Tibial artery (tissue), 4 donors: ENCODE data around the gene UBL4B.

Source experiments
- DNase-seq, 2 donors: peaks; one replicate each; pipeline ENCODE4 v3.0.0-alpha.2; 2019
- H3K27ac ChIP-seq, 2 donors: fragments of 200-600 bp; sonication (generic) in 1 of 2; 1 replicate in 1 of 2; 2 replicates in 1 of 2; pipeline ENCODE4 v1.5.1; 2018 to 2019; ENCODE audit warnings: mild to moderate bottlenecking in 1 of 2
- H3K27me3 ChIP-seq, 2 donors: fragments of 200-600 bp; sonication (generic) in 1 of 2; one replicate each; pipeline versions ENCODE4 v1.5.1 to v1.6.0; 2016 to 2019
- H3K36me3 ChIP-seq, 3 donors: fragments of 200-600 bp; sonication (generic) in 2 of 3; one replicate each; pipeline ENCODE4 v1.5.1; 2016 to 2019; ENCODE audit warnings: mild to moderate bottlenecking in 2 of 3
- H3K4me1 ChIP-seq, 4 donors: fragments of 200-600 bp; sonication (generic) in 2 of 4; 1 replicate in 3 of 4; 2 replicates in 1 of 4; pipeline ENCODE4 v1.5.1; 2016 to 2019
- H3K4me3 ChIP-seq, 2 donors: fragments of 200-600 bp; sonication (generic) in 1 of 2; 1 replicate in 1 of 2; 2 replicates in 1 of 2; pipeline ENCODE4 v1.5.1; 2018 to 2019; ENCODE audit warnings: mild to moderate bottlenecking in 2 of 2
- H3K9me3 ChIP-seq, 3 donors: fragments of 200-600 bp; sonication (generic) in 1 of 3; one replicate each; pipeline ENCODE4 v1.5.1; 2016 to 2019
- intact Hi-C: fragments of 100-400 bp; cut with DNase I; formaldehyde crosslinking; loops from one replicate; pipeline ENCODE4 v1.15.0; 2023; ENCODE audit warnings: low total_unique reads
- TF ChIP-seq, protein P1 (sequence below), 2 experiments: fragments of 200-600 bp in 1 of 2; fragments of 450-650 bp in 1 of 2; IDR thresholded peaks; one replicate each; pipeline ENCODE4 v1.5.1; 2017 to 2019; ENCODE audit warnings: antibody characterized with exemption in 2 of 2, mild to moderate bottlenecking in 1 of 2, moderate library complexity in 1 of 2

Gene UBL4B

GRCh38 chr1:110159168-110159567 is 46.9 kb downstream of the UBL4B start:
- TF ChIP-seq, protein P1, sequence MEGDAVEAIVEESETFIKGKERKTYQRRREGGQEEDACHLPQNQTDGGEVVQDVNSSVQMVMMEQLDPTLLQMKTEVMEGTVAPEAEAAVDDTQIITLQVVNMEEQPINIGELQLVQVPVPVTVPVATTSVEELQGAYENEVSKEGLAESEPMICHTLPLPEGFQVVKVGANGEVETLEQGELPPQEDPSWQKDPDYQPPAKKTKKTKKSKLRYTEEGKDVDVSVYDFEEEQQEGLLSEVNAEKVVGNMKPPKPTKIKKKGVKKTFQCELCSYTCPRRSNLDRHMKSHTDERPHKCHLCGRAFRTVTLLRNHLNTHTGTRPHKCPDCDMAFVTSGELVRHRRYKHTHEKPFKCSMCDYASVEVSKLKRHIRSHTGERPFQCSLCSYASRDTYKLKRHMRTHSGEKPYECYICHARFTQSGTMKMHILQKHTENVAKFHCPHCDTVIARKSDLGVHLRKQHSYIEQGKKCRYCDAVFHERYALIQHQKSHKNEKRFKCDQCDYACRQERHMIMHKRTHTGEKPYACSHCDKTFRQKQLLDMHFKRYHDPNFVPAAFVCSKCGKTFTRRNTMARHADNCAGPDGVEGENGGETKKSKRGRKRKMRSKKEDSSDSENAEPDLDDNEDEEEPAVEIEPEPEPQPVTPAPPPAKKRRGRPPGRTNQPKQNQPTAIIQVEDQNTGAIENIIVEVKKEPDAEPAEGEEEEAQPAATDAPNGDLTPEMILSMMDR (IDR thresholded peaks at IDR 0.05), result no peak
- H3K9me3 ChIP-seq, result peaks cover 0 to 3% (median 0%) of the 10 kb centered on the region in 3 donors
- H3K4me3 ChIP-seq, result no peak overlapping the region
- intact Hi-C loops, result no loop called here
- H3K4me1 ChIP-seq, result no peaks in the 10 kb centered on the region
- DNase-seq, result peak in 1 of 2 donors; percentile 24
- H3K27me3 ChIP-seq, result peaks cover 0 to 6% of the 10 kb centered on the region in 2 donors
- H3K36me3 ChIP-seq, result no peaks in the 10 kb centered on the region
- H3K27ac ChIP-seq, result no peak overlapping the region

- peak in 1 of 2 donors; percentile 16 for DNase-seq
- intact Hi-C loops, result no loop called here
- TF ChIP-seq, protein P1 (IDR thresholded peaks at IDR 0.05), result no peak
- no peaks in the 10 kb centered on the region for H3K36me3 ChIP-seq
- H3K27ac ChIP-seq, result no peak overlapping the region
- H3K9me3 ChIP-seq, result peaks cover 0 to 3% (median 0%) of the 10 kb centered on the region in 3 donors
- no peak overlapping the region for H3K4me3 ChIP-seq
- no peaks in the 10 kb centered on the region for H3K27me3 ChIP-seq
- H3K4me1 ChIP-seq, result no peaks in the 10 kb centered on the region
Observed at GRCh38 chr1:110160538-110161100, 48.4 kb downstream of the UBL4B start.

GRCh38 chr1:110161165-110161564 is 48.9 kb downstream of the UBL4B start:
- no peak for DNase-seq
- Histone ChIP-seq H3K36me3 (no peaks in the 10 kb centered on the region), H3K4me1 (no peaks in the 10 kb centered on the region), H3K9me3 (peaks cover 0 to 3% (median 0%) of the 10 kb centered on the region in 3 donors), H3K27ac (no peak overlapping the region), H3K27me3 (no peaks in the 10 kb centered on the region), H3K4me3 (no peak overlapping the region)
- TF ChIP-seq, protein P1 (IDR thresholded peaks at IDR 0.05), result no peak
- intact Hi-C loops, result no loop called here

GRCh38 chr1:110161849-110162248 is 49.6 kb downstream of the UBL4B start:
- Histone ChIP-seq H3K9me3 (peaks cover 0 to 3% (median 0%) of the 10 kb centered on the region in 3 donors), H3K27me3 (no peaks in the 10 kb centered on the region), H3K4me3 (no peak overlapping the region), H3K4me1 (no peaks in the 10 kb centered on the region), H3K27ac (no peak overlapping the region), H3K36me3 (no peaks in the 10 kb centered on the region)
- peak in 1 of 2 donors; percentile 29 for DNase-seq
- TF ChIP-seq, protein P1 (IDR thresholded peaks at IDR 0.05), result no peak
- intact Hi-C loops, result no loop called here
